LNCAP (cell line): ENCODE data around the gene DYRK3.

Experiments
- CTCF ChIP-seq: fragments of 450-650 bp; IDR thresholded peaks from 2 replicates; pipeline ENCODE4 v1.5.1; 2017; ENCODE audit warnings: mild to moderate bottlenecking

DYRK3 gene

GRCh38 chr1:206591696-206592095, 43.6 kb upstream of the DYRK3 start:
- no peak for TF ChIP-seq CTCF

- no peak for TF ChIP-seq CTCF
Observed at GRCh38 chr1:206593351-206593925, 41.9 kb upstream of the DYRK3 start.

- no peak for TF ChIP-seq CTCF
Observed at GRCh38 chr1:206595581-206596318, 39.6 kb upstream of the DYRK3 start.

- TF ChIP-seq CTCF, result no peak
Observed at GRCh38 chr1:206596319-206596666, 39.0 kb upstream of the DYRK3 start.

GRCh38 chr1:206600527-206600926, 34.8 kb upstream of the DYRK3 start:
- TF ChIP-seq CTCF, result no peak

- no peak for TF ChIP-seq CTCF
Observed at GRCh38 chr1:206604861-206605260, 30.5 kb upstream of the DYRK3 start.

- TF ChIP-seq CTCF, result peak; percentile 88
Observed at GRCh38 chr1:206606867-206607266, 28.5 kb upstream of the DYRK3 start.
